Ecto neural progenitor cell (in vitro differentiated cells): ENCODE measurements around the gene TMPRSS6.

Experiments used
- DNase-seq: peaks from one replicate; pipeline ENCODE4 v3.0.0-alpha.2; 2018; ENCODE audit warnings: low spot score

Gene TMPRSS6

GRCh38 chr22:37028692-37029674 is 80.5 kb downstream of the TMPRSS6 start:
- no peak for DNase-seq

GRCh38 chr22:37027556-37027955 is 82.0 kb downstream of the TMPRSS6 start:
- DNase-seq, result no peak

GRCh38 chr22:37026325-37026724 is 83.2 kb downstream of the TMPRSS6 start:
- DNase-seq, result no peak

DNA sequence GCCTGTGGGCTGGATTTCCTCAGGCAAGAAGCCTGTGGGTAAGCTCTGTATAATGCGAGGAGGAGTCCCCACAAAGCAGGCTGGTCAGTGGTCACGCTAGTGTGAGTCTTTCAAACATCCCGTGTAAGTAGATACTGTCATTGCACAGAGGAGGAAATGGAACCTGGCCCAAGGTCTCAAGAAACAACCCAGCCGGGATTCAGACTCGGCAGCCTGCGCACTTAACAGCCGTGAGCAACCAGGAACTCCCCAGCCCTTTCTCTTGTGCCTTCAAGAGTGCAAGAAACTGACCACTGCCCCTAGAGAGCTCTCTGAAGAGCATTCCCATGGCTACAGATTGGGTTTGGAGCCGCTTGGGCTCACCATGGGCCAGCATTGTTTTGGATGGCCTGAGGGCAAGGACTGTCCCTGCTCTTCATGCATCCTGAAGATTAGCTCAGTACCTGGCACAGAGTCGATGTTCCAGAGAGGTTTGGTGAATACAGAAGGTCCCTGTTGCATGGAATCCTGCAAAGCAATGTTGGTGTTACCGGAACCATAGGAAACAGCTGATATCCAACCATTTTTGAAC is 83.9 kb downstream of the TMPRSS6 start:
- no peak for DNase-seq

DNA sequence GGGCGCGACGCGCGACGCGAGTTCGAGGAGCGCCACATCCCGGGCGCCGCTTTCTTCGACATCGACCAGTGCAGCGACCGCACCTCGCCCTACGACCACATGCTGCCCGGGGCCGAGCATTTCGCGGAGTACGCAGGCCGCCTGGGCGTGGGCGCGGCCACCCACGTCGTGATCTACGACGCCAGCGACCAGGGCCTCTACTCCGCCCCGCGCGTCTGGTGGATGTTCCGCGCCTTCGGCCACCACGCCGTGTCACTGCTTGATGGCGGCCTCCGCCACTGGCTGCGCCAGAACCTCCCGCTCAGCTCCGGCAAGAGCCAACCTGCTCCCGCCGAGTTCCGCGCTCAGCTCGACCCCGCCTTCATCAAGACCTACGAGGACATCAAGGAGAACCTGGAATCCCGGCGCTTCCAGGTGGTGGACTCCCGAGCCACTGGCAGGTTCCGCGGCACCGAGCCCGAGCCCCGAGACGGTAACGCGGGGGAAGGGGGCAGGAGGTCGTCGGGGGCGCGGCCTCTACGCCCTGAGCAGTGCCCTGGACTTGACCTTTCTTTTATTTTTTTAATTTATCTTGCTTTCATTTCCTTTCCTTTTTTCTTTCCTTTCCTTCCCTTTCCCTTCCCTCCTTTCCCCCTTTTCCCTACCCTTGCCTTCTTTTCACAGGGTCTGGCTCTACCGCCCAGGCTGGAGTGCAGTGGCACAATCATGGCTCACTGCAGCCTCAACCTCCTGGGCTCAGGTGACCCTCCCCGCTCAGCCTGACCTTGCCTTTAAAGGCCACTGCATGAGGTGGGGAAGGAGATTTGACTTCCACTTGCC is 85.0 kb downstream of the TMPRSS6 start:
- no peak for DNase-seq

GRCh38 chr22:37023743-37024338 is 85.7 kb downstream of the TMPRSS6 start:
- no peak for DNase-seq

- DNase-seq, result no peak
Measured at GRCh38 chr22:37022483-37023337, 86.8 kb downstream of the TMPRSS6 start.

- no peak for DNase-seq
Measured at GRCh38 chr22:37021710-37022482, 87.6 kb downstream of the TMPRSS6 start.

DNA sequence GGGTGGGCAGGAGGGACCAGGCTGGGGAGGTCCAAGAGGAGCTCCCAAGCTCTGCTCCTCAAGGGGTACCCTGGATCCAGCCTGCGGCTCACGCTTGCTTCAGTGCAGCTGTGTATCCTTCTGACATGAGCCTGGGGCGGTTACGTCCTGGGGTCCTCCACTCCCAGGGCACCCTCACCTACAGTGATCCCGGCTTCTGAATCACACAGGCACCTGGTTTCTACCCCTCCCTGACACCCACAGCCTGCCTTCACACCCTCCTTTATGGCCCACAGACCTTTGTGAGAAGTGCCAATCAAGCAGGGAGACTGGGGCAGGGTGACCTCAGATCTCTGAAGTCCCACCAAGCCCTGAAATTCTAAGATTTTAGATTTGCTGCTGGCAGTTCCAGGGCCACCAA is 88.5 kb downstream of the TMPRSS6 start:
- no peak for DNase-seq

DNA sequence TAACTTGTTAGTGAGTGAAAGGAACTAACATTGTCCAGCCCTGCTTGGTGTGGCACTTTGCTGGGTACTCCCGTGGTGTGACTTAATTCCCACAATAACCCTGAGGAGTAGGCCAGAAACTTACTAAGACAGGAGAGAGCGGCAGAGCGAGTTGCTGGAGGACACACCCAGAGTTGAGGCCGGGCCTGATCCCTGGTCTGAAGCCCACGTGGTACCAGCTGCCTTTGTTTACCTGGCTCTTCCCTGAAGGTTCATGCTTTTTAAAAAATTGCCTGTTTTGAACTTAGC is 89.4 kb downstream of the TMPRSS6 start:
- DNase-seq, result no peak

GRCh38 chr22:37019309-37020191 is 90.0 kb downstream of the TMPRSS6 start, which contains the start of the genes MPST and TST:
Gene MPST, plus strand, starts transcription at chr22:37019742. Its CDS starts 95 bp downstream, at chr22:37019837.
Gene TST, minus strand, starts transcription at chr22:37019447. Its CDS starts 715 bp downstream, at chr22:37018732.
- DNase-seq, result peak; percentile 89

GRCh38 chr22:37018815-37019308 is 90.7 kb downstream of the TMPRSS6 start:
- peak; percentile 68 for DNase-seq

- no peak for DNase-seq
Measured at GRCh38 chr22:37018086-37018814, 91.3 kb downstream of the TMPRSS6 start.

DNA sequence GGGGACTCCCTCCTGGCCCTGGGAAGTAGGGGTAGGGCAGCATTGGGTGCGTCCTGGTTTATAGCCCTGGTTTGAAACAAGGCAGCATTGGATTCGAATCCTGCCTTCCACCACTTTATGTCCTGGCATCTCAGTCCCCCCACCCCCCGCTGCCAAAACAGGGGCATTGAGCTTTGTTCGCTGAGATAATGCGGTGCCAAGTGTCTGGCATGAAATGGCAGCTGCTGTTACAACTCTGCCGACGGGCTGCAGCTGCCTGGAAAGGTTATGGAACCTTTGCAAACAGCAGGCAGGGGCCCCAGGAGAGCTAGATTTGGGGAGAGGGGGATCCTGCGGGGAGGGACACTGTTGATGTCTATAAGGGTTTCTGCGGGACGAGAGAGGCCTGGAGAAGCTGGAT is 92.2 kb downstream of the TMPRSS6 start:
- no peak for DNase-seq

- DNase-seq, result no peak
Measured at GRCh38 chr22:37016134-37016910, 93.2 kb downstream of the TMPRSS6 start.

GRCh38 chr22:37015587-37015878 is 94.0 kb downstream of the TMPRSS6 start:
- no peak for DNase-seq
